Activated T-helper 1 cell treated with anti-CD3 and anti-CD28 coated beads, Interleukin-2, amount 50 U/mL, for 16 hours (primary cell): ENCODE measurements around the gene GALNT13.

Experiments
- DNase-seq, 2 donors: peaks; one replicate each; pipeline ENCODE4 v3.0.0-alpha.2; 2020; ENCODE audit warnings: low read depth in 1 of 2, low spot score in 1 of 2

GALNT13 gene

GRCh38 chr2:154291511-154291910, 419.8 kb downstream of the GALNT13 start:
- no peak for DNase-seq

GRCh38 chr2:154291927-154292326, 420.2 kb downstream of the GALNT13 start:
- DNase-seq: no peak

GRCh38 chr2:154293864-154294263, 422.1 kb downstream of the GALNT13 start:
- DNase-seq: no peak

- no peak for DNase-seq
Measured at GRCh38 chr2:154306266-154306970, 434.7 kb downstream of the GALNT13 start.

GRCh38 chr2:154307007-154307406, 435.3 kb downstream of the GALNT13 start:
- no peak for DNase-seq

- DNase-seq: no peak
Measured at GRCh38 chr2:154324601-154325000, 452.9 kb downstream of the GALNT13 start.

- DNase-seq: no peak
Measured at GRCh38 chr2:154329510-154329909, 457.8 kb downstream of the GALNT13 start.

- DNase-seq: no peak
Measured at GRCh38 chr2:154331784-154332183, 460.1 kb downstream of the GALNT13 start.

GRCh38 chr2:154336201-154336600, 464.5 kb downstream of the GALNT13 start:
- DNase-seq: no peak

- DNase-seq: no peak
Measured at GRCh38 chr2:154338352-154338967, 466.7 kb downstream of the GALNT13 start.

GRCh38 chr2:154343282-154343681, 471.6 kb downstream of the GALNT13 start:
- DNase-seq: no peak

GRCh38 chr2:154350911-154351310, 479.2 kb downstream of the GALNT13 start:
- no peak for DNase-seq

- DNase-seq: no peak
Measured at GRCh38 chr2:154361276-154361675, 489.6 kb downstream of the GALNT13 start.

- DNase-seq: no peak
Measured at GRCh38 chr2:154368153-154368552, 496.4 kb downstream of the GALNT13 start.

GRCh38 chr2:154370873-154371272, 499.2 kb downstream of the GALNT13 start:
- no peak for DNase-seq

GRCh38 chr2:154374416-154374815, 502.7 kb downstream of the GALNT13 start:
- DNase-seq: no peak

- no peak for DNase-seq
Measured at GRCh38 chr2:154375579-154375931, 503.8 kb downstream of the GALNT13 start.

- no peak for DNase-seq
Measured at GRCh38 chr2:154381931-154382794, 510.4 kb downstream of the GALNT13 start.

- DNase-seq: no peak
Measured at GRCh38 chr2:154386186-154386585, 514.5 kb downstream of the GALNT13 start.

GRCh38 chr2:154391051-154391450, 519.3 kb downstream of the GALNT13 start:
- DNase-seq: no peak

- no peak for DNase-seq
Measured at GRCh38 chr2:154392256-154392655, 520.5 kb downstream of the GALNT13 start.

GRCh38 chr2:154394600-154394999, 522.9 kb downstream of the GALNT13 start:
- DNase-seq: no peak
